ENCODE results near the gene ATP11A.

DNA sequence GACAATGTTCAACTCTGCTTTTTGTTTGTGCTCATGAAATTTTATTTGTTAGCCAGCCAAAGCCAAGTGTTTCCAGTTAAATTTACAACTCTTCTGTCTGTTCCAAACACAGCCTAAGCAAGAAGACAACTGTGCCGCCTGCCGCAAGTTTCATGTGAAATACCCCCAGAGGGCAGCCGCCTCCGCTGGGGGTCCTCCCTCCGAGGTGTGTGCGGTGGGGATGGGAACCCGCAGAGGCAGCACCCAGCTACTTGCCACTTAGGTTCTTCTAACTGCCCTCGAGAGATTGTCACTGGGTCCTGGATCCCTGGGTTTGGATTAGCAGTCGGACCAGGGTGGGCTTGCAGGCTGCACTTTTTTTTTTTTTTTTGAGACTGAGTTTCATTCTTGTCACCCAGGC is 28.5 kb downstream of the ATP11A start:
- TF ChIP-seq CTCF (IDR thresholded peaks at IDR 0.05; ENCODE audit: low read depth, low read length): no peak
- no peak for TF ChIP-seq EZH2phosphoT487 (IDR thresholded peaks at IDR 0.05; ENCODE audit: low read depth)
